Loucy (cell line): ENCODE data around the gene NAALADL2.

Experiments
- H2AFZ ChIP-seq: fragments of 200-600 bp; sonication (generic); 2 replicates; pipeline ENCODE4 v1.6.0; 2016; ENCODE audit warnings: antibody characterized with exemption, mild to moderate bottlenecking, low read length, moderate library complexity
- H3F3A ChIP-seq: fragments of 200-600 bp; 2 replicates; pipeline ENCODE4 v1.6.0; 2016; ENCODE audit warnings: antibody characterized with exemption, low read depth, mild to moderate bottlenecking
- H3K27me3 ChIP-seq: fragments of 200-600 bp; sonication (generic); 2 replicates; pipeline ENCODE4 v1.6.1; 2014; ENCODE audit warnings: low read length, mild to moderate bottlenecking; ENCODE audit not compliant: insufficient read depth, poor library complexity, severe bottlenecking
- H3K36me3 ChIP-seq: fragments of 200-600 bp; sonication (generic); 2 replicates; pipeline ENCODE4 v1.6.1; 2016; ENCODE audit warnings: low read length; ENCODE audit not compliant: insufficient read depth
- H3K4me1 ChIP-seq: fragments of 200-600 bp; sonication (generic); 2 replicates; pipeline ENCODE4 v1.5.1; 2014; ENCODE audit warnings: low read length, mild to moderate bottlenecking; ENCODE audit not compliant: insufficient read depth, poor library complexity, severe bottlenecking
- H3K4me2 ChIP-seq: fragments of 200-600 bp; sonication (generic); 2 replicates; pipeline ENCODE4 v1.6.0; 2014; ENCODE audit warnings: antibody characterized with exemption, low read length, low read depth, mild to moderate bottlenecking; ENCODE audit not compliant: poor library complexity, severe bottlenecking
- H3K4me3 ChIP-seq: fragments of 200-600 bp; sonication (generic); 2 replicates; pipeline ENCODE4 v1.5.1; 2014; ENCODE audit warnings: low read length, mild to moderate bottlenecking, mixed read lengths; ENCODE audit not compliant: poor library complexity, severe bottlenecking
- H3K79me2 ChIP-seq: fragments of 200-600 bp; sonication (generic); 2 replicates; pipeline ENCODE4 v1.6.1; 2014; ENCODE audit warnings: low read length; ENCODE audit not compliant: insufficient read depth
- H3K9ac ChIP-seq: fragments of 200-600 bp; sonication (generic); 2 replicates; pipeline ENCODE4 v1.6.0; 2014; ENCODE audit warnings: mild to moderate bottlenecking, low read depth, low read length, moderate library complexity; ENCODE audit not compliant: poor library complexity, severe bottlenecking
- H3K9me2 ChIP-seq: fragments of 200-600 bp; sonication (generic); replicated peaks from 2 replicates; pipeline ENCODE4 v1.6.1; 2016; ENCODE audit warnings: low read depth, low read length, mixed read lengths
- H3K9me3 ChIP-seq: fragments of 200-600 bp; sonication (generic); 2 replicates; pipeline ENCODE4 v1.6.1; 2014; ENCODE audit warnings: mild to moderate bottlenecking, antibody characterized with exemption, low read length, low read depth; ENCODE audit not compliant: insufficient read depth
- H4K20me1 ChIP-seq: fragments of 200-600 bp; sonication (generic); 2 replicates; pipeline ENCODE4 v1.6.0; 2014; ENCODE audit warnings: antibody characterized with exemption, low read length, mild to moderate bottlenecking; ENCODE audit not compliant: insufficient read depth, poor library complexity, severe bottlenecking
- EZH2phosphoT487 ChIP-seq: fragments of 200-600 bp; IDR thresholded peaks from 2 replicates; pipeline ENCODE4 v1.6.1; 2018; ENCODE audit warnings: antibody characterized with exemption, mild to moderate bottlenecking, moderate library complexity, borderline replicate concordance
- TF ChIP-seq, protein P1 (sequence below): fragments of 200-600 bp; sonication (generic); conservative IDR thresholded peaks from 2 replicates; pipeline ENCODE4 v1.5.1; 2014; ENCODE audit warnings: mild to moderate bottlenecking, antibody characterized with exemption, low read length

NAALADL2 gene

DNA sequence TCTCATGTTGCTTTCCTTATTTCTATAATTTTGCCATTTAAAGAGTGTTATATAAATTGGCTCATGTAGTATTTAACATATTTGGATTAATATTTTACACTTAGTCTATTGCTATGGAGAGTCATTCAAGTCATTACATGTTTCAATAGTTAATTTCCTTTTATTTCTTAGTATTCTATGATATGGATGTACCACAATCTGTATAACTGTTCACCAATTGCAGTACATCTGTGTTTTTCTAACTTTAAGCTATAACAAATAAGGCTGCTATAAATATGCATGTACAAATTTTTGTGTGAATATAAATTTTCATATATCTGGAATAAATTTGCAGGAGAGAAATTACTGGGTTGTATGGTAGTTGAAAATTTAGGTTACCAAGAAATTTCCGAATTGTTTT, 993.4 kb downstream of the NAALADL2 start:
- Histone ChIP-seq H3F3A (no peaks in the 10 kb centered on the region), H3K4me1 (no peaks in the 10 kb centered on the region), H4K20me1 (no peaks in the 10 kb centered on the region), H3K79me2 (no peaks in the 10 kb centered on the region), H3K36me3 (no peaks in the 10 kb centered on the region), H3K9me3 (no peaks in the 10 kb centered on the region), H3K27me3 (no peaks in the 10 kb centered on the region), H3K4me2 (no peak overlapping the region), H3K9me2 (no peaks in the 10 kb centered on the region), H3K9ac (no peak overlapping the region), H2AFZ (no peak overlapping the region), H3K4me3 (no peak overlapping the region)
- TF ChIP-seq, protein P1, sequence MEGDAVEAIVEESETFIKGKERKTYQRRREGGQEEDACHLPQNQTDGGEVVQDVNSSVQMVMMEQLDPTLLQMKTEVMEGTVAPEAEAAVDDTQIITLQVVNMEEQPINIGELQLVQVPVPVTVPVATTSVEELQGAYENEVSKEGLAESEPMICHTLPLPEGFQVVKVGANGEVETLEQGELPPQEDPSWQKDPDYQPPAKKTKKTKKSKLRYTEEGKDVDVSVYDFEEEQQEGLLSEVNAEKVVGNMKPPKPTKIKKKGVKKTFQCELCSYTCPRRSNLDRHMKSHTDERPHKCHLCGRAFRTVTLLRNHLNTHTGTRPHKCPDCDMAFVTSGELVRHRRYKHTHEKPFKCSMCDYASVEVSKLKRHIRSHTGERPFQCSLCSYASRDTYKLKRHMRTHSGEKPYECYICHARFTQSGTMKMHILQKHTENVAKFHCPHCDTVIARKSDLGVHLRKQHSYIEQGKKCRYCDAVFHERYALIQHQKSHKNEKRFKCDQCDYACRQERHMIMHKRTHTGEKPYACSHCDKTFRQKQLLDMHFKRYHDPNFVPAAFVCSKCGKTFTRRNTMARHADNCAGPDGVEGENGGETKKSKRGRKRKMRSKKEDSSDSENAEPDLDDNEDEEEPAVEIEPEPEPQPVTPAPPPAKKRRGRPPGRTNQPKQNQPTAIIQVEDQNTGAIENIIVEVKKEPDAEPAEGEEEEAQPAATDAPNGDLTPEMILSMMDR = no peak
- TF ChIP-seq EZH2phosphoT487 = no peak

DNA sequence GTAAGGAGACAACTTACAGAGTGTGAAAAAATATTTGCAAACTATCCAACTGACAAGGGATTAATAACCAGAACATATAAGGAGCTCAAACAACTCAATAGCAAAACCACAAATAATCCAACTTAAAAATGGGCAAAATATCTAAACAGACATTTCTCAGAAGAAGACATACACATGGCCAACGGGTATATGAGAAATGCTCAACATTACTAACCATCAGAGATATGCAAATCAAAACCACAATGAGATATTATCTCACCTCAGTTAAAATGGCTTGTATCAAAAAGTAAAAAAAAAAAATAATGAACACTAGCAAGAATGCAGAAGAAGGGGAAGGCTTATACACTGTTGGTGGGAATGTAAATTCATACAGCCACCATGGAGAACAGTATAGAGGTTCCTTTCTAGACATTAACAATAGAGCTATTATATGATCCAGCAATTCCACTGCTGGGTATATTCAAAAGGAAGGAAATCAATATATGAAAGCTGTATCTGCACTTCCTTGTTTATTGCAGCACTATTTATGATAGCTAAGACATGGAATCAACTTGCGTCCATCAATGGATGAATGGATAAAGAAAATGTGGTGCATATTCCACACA, 998.6 kb downstream of the NAALADL2 start:
- Histone ChIP-seq H3K79me2 (no peaks in the 10 kb centered on the region), H3K4me3 (no peak overlapping the region)
- TF ChIP-seq EZH2phosphoT487 = no peak
- TF ChIP-seq, protein P1 = no peak

More for the DNA sequence above, 998.6 kb downstream of the NAALADL2 start:
- Histone ChIP-seq H2AFZ (no peak overlapping the region), H4K20me1 (no peaks in the 10 kb centered on the region), H3K9me3 (no peaks in the 10 kb centered on the region), H3F3A (no peaks in the 10 kb centered on the region), H3K9ac (no peak overlapping the region), H3K4me1 (no peaks in the 10 kb centered on the region), H3K9me2 (no peaks in the 10 kb centered on the region), H3K36me3 (no peaks in the 10 kb centered on the region), H3K4me2 (no peak overlapping the region), H3K27me3 (no peaks in the 10 kb centered on the region)
